Measurements from ENCODE around the gene MESD. TPM values are rescaled to one million over a fixed set of nuclear protein-coding genes. Genes with fewer than 3 reads are reported as not detected.
A peak's percentile ranks its signal among the peaks of the same experiment; 100 is the strongest.

The MESD gene
- total and polyA plus RNA-seq, 9 of the 15 experiments (the other 6 are each of a cell fraction or from before 2014, with no cell fraction given), result 11.3 to 39.7 (median 22.8) TPM

DNA sequence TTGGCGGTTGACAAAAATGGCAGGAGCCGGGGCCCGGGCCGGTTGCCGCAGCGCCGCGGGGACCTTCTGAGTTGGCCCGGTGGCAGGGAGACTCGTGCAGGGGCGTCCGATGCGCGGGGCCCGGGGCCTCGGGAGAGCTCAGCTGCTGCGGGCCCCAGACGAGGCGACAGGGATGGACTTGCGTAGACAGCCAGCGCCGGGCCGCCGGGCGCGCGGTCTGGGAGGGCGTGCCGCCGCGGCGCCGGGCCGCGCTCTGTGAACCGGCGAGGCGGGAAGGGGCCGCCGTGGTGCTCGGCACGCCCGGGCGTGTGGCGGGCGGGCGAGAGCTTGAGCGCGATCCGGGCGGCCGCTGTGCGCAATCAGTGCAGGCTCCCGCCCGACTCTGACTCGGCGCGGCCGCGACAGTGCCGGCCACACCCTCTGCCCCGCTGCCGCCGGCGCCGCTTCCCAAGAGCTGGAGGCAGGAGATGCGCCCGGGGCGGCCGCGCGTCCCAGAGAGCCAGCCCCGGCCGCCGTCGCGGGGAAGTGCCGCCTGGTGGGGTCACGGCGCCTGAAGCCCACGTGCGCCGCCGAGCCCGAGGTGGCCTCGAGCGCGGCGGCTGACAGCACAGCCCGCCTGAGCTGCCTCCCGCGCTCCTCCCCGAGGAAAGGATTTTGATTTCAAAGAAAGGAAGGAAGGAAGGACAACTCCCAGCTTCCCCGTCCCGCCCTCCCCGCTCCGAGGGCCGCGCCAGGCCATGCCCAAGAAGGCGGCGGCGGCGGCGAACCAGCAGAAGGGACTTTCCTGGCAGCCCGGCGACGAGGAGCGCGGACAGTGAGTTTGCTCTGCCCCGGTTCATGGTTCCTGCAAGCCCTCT is 11.8 kb upstream of the MESD start (continued):
- TF ChIP-seq, protein P1, sequence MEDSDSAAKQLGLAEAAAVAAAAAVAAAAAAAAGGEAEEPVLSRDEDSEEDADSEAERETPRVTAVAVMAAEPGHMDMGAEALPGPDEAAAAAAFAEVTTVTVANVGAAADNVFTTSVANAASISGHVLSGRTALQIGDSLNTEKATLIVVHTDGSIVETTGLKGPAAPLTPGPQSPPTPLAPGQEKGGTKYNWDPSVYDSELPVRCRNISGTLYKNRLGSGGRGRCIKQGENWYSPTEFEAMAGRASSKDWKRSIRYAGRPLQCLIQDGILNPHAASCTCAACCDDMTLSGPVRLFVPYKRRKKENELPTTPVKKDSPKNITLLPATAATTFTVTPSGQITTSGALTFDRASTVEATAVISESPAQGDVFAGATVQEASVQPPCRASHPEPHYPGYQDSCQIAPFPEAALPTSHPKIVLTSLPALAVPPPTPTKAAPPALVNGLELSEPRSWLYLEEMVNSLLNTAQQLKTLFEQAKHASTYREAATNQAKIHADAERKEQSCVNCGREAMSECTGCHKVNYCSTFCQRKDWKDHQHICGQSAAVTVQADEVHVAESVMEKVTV (CRISPR knock-in tag; IDR thresholded peaks at IDR 0.05), result no peak
- TF ChIP-seq MED1 (CRISPR knock-in tag; IDR thresholded peaks at IDR 0.05; ENCODE audit: borderline replicate concordance) (0 out of 2 replicates have a peak, but pooled peaks have one; percentile 78), COPS2 (conservative IDR thresholded peaks at IDR 0.05) (no peak), ZNF780A (CRISPR knock-in tag; IDR thresholded peaks at IDR 0.05) (no peak), GATAD2A (IDR thresholded peaks at IDR 0.05) (no peak), CTBP1 (IDR thresholded peaks at IDR 0.05; ENCODE audit: borderline replicate concordance) (peak; percentile 95), GTF2F1 (IDR thresholded peaks at IDR 0.05; ENCODE audit: low read depth, low read length) (no peak), LARP7 (IDR thresholded peaks at IDR 0.05) (no peak), TSHZ1 (CRISPR knock-in tag; IDR thresholded peaks at IDR 0.05) (no peak), CGGBP1 (CRISPR knock-in tag; IDR thresholded peaks at IDR 0.05) (no peak), ZNF3 (CRISPR knock-in tag; IDR thresholded peaks at IDR 0.05) (no peak), CHAMP1 (IDR thresholded peaks at IDR 0.05) (no peak), POU5F1 (IDR thresholded peaks at IDR 0.05; ENCODE audit: borderline replicate concordance, low read depth, low read length, partially characterized antibody) (no peak), NELFE (IDR thresholded peaks at IDR 0.05; ENCODE audit: insufficient read depth, insufficient read length) (no peak), JUN (IDR thresholded peaks at IDR 0.05; ENCODE audit: borderline replicate concordance, low read depth, low read length) (no peak), JUN (CRISPR knock-in tag; IDR thresholded peaks at IDR 0.05; ENCODE audit: borderline replicate concordance) (0 out of 2 replicates have a peak, but pooled peaks have one; percentile 48), FOXJ2 (tag; IDR thresholded peaks at IDR 0.05) (no peak)
